DMS114 treated with DMSO at 0.1 percent for 48 hours (cell line): Measurements from ENCODE around the gene NPY5R.

ENCODE experiments used
- DNase-seq: peaks from one replicate; lab custom pipeline; 2025; ENCODE audit not compliant: unreplicated experiment; lab: John Stamatoyannopoulos, UW

NPY5R gene

DNA sequence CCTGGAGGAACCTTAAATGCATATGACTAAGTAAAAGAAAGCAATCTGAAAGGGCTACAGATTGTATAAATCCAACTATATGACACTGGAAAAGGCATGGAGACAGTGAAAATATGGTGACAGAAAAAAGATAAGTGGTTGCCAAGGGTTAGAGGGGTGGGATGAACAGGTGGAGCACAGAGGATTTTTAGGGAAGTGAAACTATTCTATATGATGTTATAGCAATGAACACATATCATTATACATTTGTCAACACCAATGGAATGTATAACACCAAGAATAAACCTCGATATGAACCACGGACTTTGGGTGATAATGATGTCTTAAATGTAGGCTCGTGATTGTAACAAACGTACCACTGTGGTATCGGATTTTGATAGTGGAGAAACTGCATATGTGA lies 40.7 kb downstream of the NPY5R start:
- no peak for DNase-seq

- no peak for DNase-seq
Measured at GRCh38 chr4:163384926-163385325, 41.2 kb downstream of the NPY5R start.

DNA sequence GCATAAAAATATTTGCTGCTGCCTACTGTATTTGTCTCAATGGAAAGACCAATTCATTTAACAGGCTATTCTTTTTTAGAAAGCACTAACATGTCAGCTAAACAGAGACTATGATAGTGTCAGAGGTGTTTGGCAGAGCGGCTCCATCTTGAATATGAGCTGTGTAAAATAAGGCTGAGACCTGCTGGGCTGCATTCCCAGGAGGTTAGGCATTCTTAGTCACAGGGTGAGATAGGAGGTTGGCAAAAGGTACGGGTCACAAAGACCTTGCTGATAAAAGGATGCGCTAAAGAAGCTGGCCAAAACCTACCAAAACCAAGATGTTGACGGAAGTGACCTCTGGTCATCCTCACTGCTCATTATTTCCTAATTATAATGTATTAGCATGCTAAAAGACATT lies 41.8 kb downstream of the NPY5R start:
- DNase-seq, result no peak

DNA sequence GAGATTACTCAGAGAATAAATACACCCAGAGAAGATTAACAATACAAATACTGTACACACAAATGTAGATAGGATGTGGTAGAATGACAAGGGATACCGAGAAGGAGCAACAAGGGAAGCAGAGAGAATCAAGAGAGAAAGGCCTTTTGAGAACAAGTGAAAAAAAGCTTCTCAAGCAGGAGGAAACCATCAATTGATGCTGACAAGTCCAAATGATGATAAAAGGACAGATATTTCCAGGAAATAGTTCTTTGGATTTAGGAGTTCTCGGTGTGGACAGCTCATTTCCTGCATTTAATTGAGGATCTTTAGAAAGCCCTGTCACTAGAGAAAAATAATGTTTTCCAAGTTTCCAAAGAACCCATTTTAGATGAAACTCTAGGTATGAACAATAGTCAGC lies 48.1 kb downstream of the NPY5R start:
- DNase-seq, result no peak

GRCh38 chr4:163392328-163392727 lies 48.6 kb downstream of the NPY5R start:
- no peak for DNase-seq

GRCh38 chr4:163393471-163393870 lies 49.8 kb downstream of the NPY5R start:
- no peak for DNase-seq

DNA sequence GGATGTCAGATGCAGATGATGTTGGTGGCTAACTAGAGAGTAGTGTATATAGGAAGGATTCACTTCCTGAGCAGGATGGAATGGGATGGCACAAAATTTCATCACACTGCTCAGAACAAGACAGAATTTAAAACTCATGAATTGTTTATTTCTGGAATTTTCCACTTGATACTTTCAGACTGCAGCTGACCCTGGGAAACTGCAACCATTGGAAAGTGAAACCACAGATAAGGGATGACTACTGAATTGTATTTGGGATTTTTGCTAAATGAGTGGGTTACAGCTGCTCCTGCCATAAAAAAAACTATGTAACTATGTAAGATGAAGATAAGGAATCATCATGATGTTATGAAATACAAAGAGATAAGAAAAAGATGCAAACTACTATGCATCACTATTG lies 51.4 kb downstream of the NPY5R start:
- DNase-seq, result no peak

DNA sequence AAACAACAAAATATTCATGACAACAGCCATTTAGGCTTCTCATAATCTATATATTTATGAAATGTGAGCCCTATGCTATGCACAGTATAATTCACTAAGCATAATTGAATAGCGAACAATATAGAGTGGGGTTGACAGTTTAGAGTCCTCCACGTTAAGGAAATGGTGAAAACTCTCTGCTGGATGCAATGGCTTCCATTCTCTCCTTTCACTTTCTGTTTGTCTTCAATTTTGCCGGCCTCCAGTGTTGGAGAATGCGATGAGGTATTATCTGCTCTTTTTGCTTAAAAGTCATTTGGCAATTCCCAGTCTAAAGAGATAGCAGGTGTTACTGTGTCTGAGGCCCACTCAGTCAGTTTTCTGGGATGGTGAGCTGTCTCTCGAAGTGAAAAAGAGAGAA lies 52.1 kb downstream of the NPY5R start:
- DNase-seq, result no peak

- DNase-seq, result no peak
Measured at GRCh38 chr4:163398238-163398637, 54.5 kb downstream of the NPY5R start.

GRCh38 chr4:163400911-163401310 lies 57.2 kb downstream of the NPY5R start:
- DNase-seq, result no peak
